SK-N-DZ (cell line): ENCODE results near the gene SOX6.

Experiments
- DNase-seq: peaks from one replicate; pipeline ENCODE4 v3.0.0-alpha.2; 2015; ENCODE audit warnings: low spot score

Gene SOX6

GRCh38 chr11:16365581-16366228 lies 9.4 kb upstream of the SOX6 start:
- DNase-seq, result no peak

- DNase-seq, result no peak
Measured at GRCh38 chr11:16364254-16364653, 7.9 kb upstream of the SOX6 start.

- no peak for DNase-seq
Measured at GRCh38 chr11:16363706-16364105, 7.4 kb upstream of the SOX6 start.

- no peak for DNase-seq
Measured at GRCh38 chr11:16361108-16361865, 4.9 kb upstream of the SOX6 start.

- no peak for DNase-seq
Measured at GRCh38 chr11:16359369-16359768, 3.0 kb upstream of the SOX6 start.

GRCh38 chr11:16358726-16359125 lies 2.4 kb upstream of the SOX6 start:
- no peak for DNase-seq

GRCh38 chr11:16357775-16358174 lies 1.4 kb upstream of the SOX6 start:
- no peak for DNase-seq

GRCh38 chr11:16356761-16357393 lies 531 bp upstream of the SOX6 start:
- no peak for DNase-seq

GRCh38 chr11:16352707-16353106 lies 3.6 kb downstream of the SOX6 start:
- DNase-seq, result no peak

- no peak for DNase-seq
Measured at GRCh38 chr11:16350125-16350524, 6.2 kb downstream of the SOX6 start.

- DNase-seq, result no peak
Measured at GRCh38 chr11:16347928-16348685, 8.2 kb downstream of the SOX6 start.

- DNase-seq, result no peak
Measured at GRCh38 chr11:16346975-16347374, 9.4 kb downstream of the SOX6 start.

GRCh38 chr11:16341853-16342252 lies 14.5 kb downstream of the SOX6 start:
- no peak for DNase-seq

GRCh38 chr11:16338393-16338792 lies 18.0 kb downstream of the SOX6 start:
- DNase-seq, result no peak

- no peak for DNase-seq
Measured at GRCh38 chr11:16337421-16338213, 18.7 kb downstream of the SOX6 start.

- DNase-seq, result no peak
Measured at GRCh38 chr11:16336721-16337120, 19.6 kb downstream of the SOX6 start.

GRCh38 chr11:16336204-16336603 lies 20.1 kb downstream of the SOX6 start:
- no peak for DNase-seq

GRCh38 chr11:16335236-16335962 lies 20.9 kb downstream of the SOX6 start:
- DNase-seq, result no peak

GRCh38 chr11:16326679-16327297 lies 29.6 kb downstream of the SOX6 start:
- no peak for DNase-seq

- no peak for DNase-seq
Measured at GRCh38 chr11:16322190-16322589, 34.2 kb downstream of the SOX6 start.
